H9 (cell line): ENCODE measurements around the gene CCDC82. TPM values are rescaled to one million over a fixed set of nuclear protein-coding genes. Genes with fewer than 3 reads are reported as not detected.
A peak's percentile ranks its signal among the peaks of the same experiment; 100 is the strongest.

Experiments
- DNase-seq: peaks from one replicate; pipeline ENCODE4 v3.0.0-alpha.2; 2017
- H2AFZ ChIP-seq: one replicate; pipeline ENCODE4 v1.6.1; 2013; ENCODE audit warnings: mild to moderate bottlenecking, low read length, control low read depth, moderate library complexity
- H2AK5ac ChIP-seq: 2 replicates; pipeline ENCODE4 v1.6.1; 2013; ENCODE audit warnings: low read length, control low read depth, mixed read lengths; ENCODE audit not compliant: insufficient read length
- H2BK120ac ChIP-seq: one replicate; pipeline ENCODE4 v1.6.1; 2013; ENCODE audit warnings: low read depth, mild to moderate bottlenecking, low read length, control low read depth, inconsistent platforms; ENCODE audit not compliant: poor library complexity, severe bottlenecking
- H2BK12ac ChIP-seq: 2 replicates; pipeline ENCODE4 v1.6.1; 2013; ENCODE audit warnings: low read length, control low read depth, mixed read lengths, low read depth; ENCODE audit not compliant: insufficient read length
- H2BK15ac ChIP-seq: 2 replicates; pipeline ENCODE4 v1.6.1; 2013; ENCODE audit warnings: low read depth, low read length, control low read depth
- H2BK20ac ChIP-seq: one replicate; pipeline ENCODE4 v1.6.1; 2013; ENCODE audit warnings: low read depth, mild to moderate bottlenecking, low read length, control low read depth, inconsistent platforms; ENCODE audit not compliant: poor library complexity, severe bottlenecking
- H2BK5ac ChIP-seq: 2 replicates; pipeline ENCODE4 v1.6.1; 2013; ENCODE audit warnings: low read length, control low read depth, mixed read lengths; ENCODE audit not compliant: insufficient read length
- H3K14ac ChIP-seq: 2 replicates; pipeline ENCODE4 v1.6.1; 2013; ENCODE audit warnings: low read length, control low read depth; ENCODE audit not compliant: insufficient read depth
- H3K18ac ChIP-seq: 2 replicates; pipeline ENCODE4 v1.6.1; 2013; ENCODE audit warnings: low read depth, mild to moderate bottlenecking, mixed read lengths, low read length, control low read depth; ENCODE audit not compliant: insufficient read length
- H3K23ac ChIP-seq: 2 replicates; pipeline ENCODE4 v1.6.1; 2013; ENCODE audit warnings: low read length, control low read depth, mixed read lengths, low read depth; ENCODE audit not compliant: insufficient read length
- H3K23me2 ChIP-seq: 2 replicates; pipeline ENCODE4 v1.6.1; 2013; ENCODE audit warnings: low read depth, mild to moderate bottlenecking, mixed read lengths, low read length, control low read depth; ENCODE audit not compliant: insufficient read length, poor library complexity, severe bottlenecking
- H3K27ac ChIP-seq: 2 replicates; pipeline ENCODE4 v1.5.1; 2013; ENCODE audit warnings: low read length, control low read depth, mixed read lengths, low read depth; ENCODE audit not compliant: insufficient read length
- H3K27me3 ChIP-seq: 2 replicates; pipeline ENCODE4 v1.6.1; 2013; ENCODE audit warnings: low read length, control low read depth, inconsistent platforms; ENCODE audit not compliant: insufficient read depth
- H3K4ac ChIP-seq: 2 replicates; pipeline ENCODE4 v1.6.1; 2013; ENCODE audit warnings: low read depth, mild to moderate bottlenecking, control low read depth, inconsistent platforms, low read length, moderate library complexity
- H3K4me1 ChIP-seq: 2 replicates; pipeline ENCODE4 v1.6.1; 2013; ENCODE audit warnings: low read length, control low read depth, inconsistent platforms; ENCODE audit not compliant: insufficient read depth
- H3K4me2 ChIP-seq: 2 replicates; pipeline ENCODE4 v1.6.1; 2013; ENCODE audit warnings: low read length, control low read depth, mixed read lengths; ENCODE audit not compliant: insufficient read length, insufficient read depth
- H3K56ac ChIP-seq: 2 replicates; pipeline ENCODE4 v1.6.1; 2013; ENCODE audit warnings: low read depth, mild to moderate bottlenecking, mixed read lengths, low read length, control low read depth; ENCODE audit not compliant: insufficient read length
- H3K79me1 ChIP-seq: 2 replicates; pipeline ENCODE4 v1.6.1; 2013; ENCODE audit warnings: low read depth, mild to moderate bottlenecking, moderate library complexity, low read length, control low read depth, inconsistent platforms; ENCODE audit not compliant: insufficient read depth, poor library complexity, severe bottlenecking
- H3K79me2 ChIP-seq: 2 replicates; pipeline ENCODE4 v1.6.1; 2013; ENCODE audit warnings: low read length, control low read depth, inconsistent platforms; ENCODE audit not compliant: insufficient read depth
- H3K9ac ChIP-seq: 2 replicates; pipeline ENCODE4 v1.6.1; 2013; ENCODE audit warnings: low read length, control low read depth, mixed read lengths; ENCODE audit not compliant: insufficient read length; ENCODE audit errors: extremely low read depth
- H3K9me3 ChIP-seq: one replicate; pipeline ENCODE4 v1.6.1; 2013; ENCODE audit warnings: low read depth, low read length, inconsistent platforms; ENCODE audit not compliant: control insufficient read depth
- H3T11ph ChIP-seq: one replicate; pipeline ENCODE4 v1.6.1; 2013; ENCODE audit warnings: mild to moderate bottlenecking, low read length, control low read depth, inconsistent platforms
- H4K20me1 ChIP-seq: one replicate; pipeline ENCODE4 v1.6.1; 2013; ENCODE audit not compliant: control insufficient read depth, insufficient read length, insufficient read depth
- H4K5ac ChIP-seq: 2 replicates; pipeline ENCODE4 v1.6.1; 2013; ENCODE audit warnings: low read depth, mild to moderate bottlenecking, mixed read lengths, low read length, control low read depth; ENCODE audit not compliant: insufficient read length
- H4K8ac ChIP-seq: replicated peaks from 2 replicates; pipeline ENCODE4 v1.6.1; 2013; ENCODE audit warnings: low read length, control low read depth, mixed read lengths, low read depth; ENCODE audit not compliant: insufficient read length
- H4K91ac ChIP-seq: 2 replicates; pipeline ENCODE4 v1.6.1; 2013; ENCODE audit warnings: low read depth, mild to moderate bottlenecking, moderate library complexity, mixed read lengths, low read length, control low read depth; ENCODE audit not compliant: insufficient read length
- H3K27ac Mint-ChIP-seq, 3 experiments: 2 replicates in 2 of 3; 3 replicates in 1 of 3; pipeline ENCODE4 v1.8.0; 2020 to 2021; ENCODE audit warnings: mixed read lengths in 3 of 3, mild to moderate bottlenecking in 1 of 3, moderate library complexity in 1 of 3
- H3K27me3 Mint-ChIP-seq: 2 replicates; pipeline ENCODE4 v1.8.0; 2021; ENCODE audit warnings: low read depth, mild to moderate bottlenecking, moderate library complexity, mixed read lengths
- H3K36me3 Mint-ChIP-seq, 3 experiments: 2 replicates in 2 of 3; 3 replicates in 1 of 3; pipeline ENCODE4 v1.8.0; 2020 to 2021; ENCODE audit warnings: low read depth in 3 of 3, mixed read lengths in 3 of 3; ENCODE audit not compliant: insufficient read depth in 1 of 3
- H3K4me1 Mint-ChIP-seq, 2 experiments: 2 replicates each; pipeline ENCODE4 v1.8.0; 2020; ENCODE audit warnings: mixed read lengths in 2 of 2
- H3K4me3 Mint-ChIP-seq, 2 experiments: 2 replicates in 1 of 2; 3 replicates in 1 of 2; pipeline ENCODE4 v1.8.0; 2020 to 2021; ENCODE audit warnings: mild to moderate bottlenecking in 2 of 2, mixed read lengths in 2 of 2, moderate library complexity in 1 of 2
- H3K9me3 Mint-ChIP-seq, 2 experiments: 2 replicates in 1 of 2; 3 replicates in 1 of 2; pipeline ENCODE4 v1.8.0; 2020; ENCODE audit warnings: mild to moderate bottlenecking in 2 of 2, mixed read lengths in 2 of 2, moderate library complexity in 1 of 2
- WGBS: extraction: QIAGEN DNeasy Blood & Tissue Kit; methylation state at CpG from one replicate; pipeline ENCODE4 v1.1.7; 2013; ENCODE audit warnings: missing lambda C conversion rate, low lambda C conversion rate, mixed read lengths; ENCODE audit not compliant: insufficient read length; ENCODE audit errors: extremely low coverage; 5-methylcytosine and 5-hydroxymethylcytosine counted together
- total RNA-seq: library from RNA; stranded (reverse); gene quantifications from 2 replicates; pipeline ENCODE4 v1.2.1, GENCODE V29; 2021
- TF ChIP-seq, protein P1 (sequence below): fragments of 200-600 bp; sonication (generic); conservative IDR thresholded peaks from 3 replicates; pipeline ENCODE4 v1.8.0; 2021; ENCODE audit warnings: antibody characterized with exemption, mild to moderate bottlenecking

The CCDC82 gene
- total RNA-seq, 1 experiment from 2014 or later, result 17.4 TPM

DNA sequence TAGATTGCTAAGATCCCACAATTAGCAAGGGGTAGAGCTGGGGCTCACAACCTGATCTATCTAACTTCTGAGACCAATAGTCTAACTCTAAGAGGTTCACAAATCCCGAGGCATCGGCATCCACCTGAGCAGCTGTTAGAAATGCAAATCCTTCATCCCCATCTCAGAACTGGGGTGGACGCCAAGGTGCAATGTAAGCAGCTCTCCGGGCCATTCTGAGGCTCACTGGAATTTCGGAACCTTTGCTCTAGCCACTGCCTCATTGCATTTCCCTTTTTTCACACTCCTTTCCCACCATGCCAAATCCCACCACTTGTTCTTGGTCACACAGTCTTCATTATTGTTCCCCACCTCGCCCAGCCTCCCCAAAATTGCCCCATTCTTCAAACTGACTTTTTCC is 76.5 kb downstream of the CCDC82 start:
- Histone ChIP-seq H3K27ac (no peak overlapping the region), H3K4me2 (no peak overlapping the region), H4K8ac (no peak overlapping the region), H2AFZ (no peak overlapping the region), H3K9me3 (no peaks in the 10 kb centered on the region), H2BK12ac (no peak overlapping the region), H3K23me2 (no peaks in the 10 kb centered on the region), H2BK15ac (no peak overlapping the region), H3K23ac (no peak overlapping the region), H2BK20ac (no peak overlapping the region), H4K20me1 (no peaks in the 10 kb centered on the region), H3K4me1 (peaks cover 11% of the 10 kb centered on the region), H3K14ac (no peak overlapping the region), H2BK120ac (no peak overlapping the region), H4K91ac (no peak overlapping the region), H3K79me2 (no peaks in the 10 kb centered on the region), H3K4ac (no peak overlapping the region), H3K9ac (no peak overlapping the region), H2AK5ac (no peak overlapping the region), H3K27me3 (no peaks in the 10 kb centered on the region), H3K56ac (no peak overlapping the region), H2BK5ac (no peak overlapping the region), H3K79me1 (no peaks in the 10 kb centered on the region), H3T11ph (no peak overlapping the region), H4K5ac (no peak overlapping the region), H3K18ac (no peak overlapping the region)
- Mint-ChIP-seq H3K9me3 (no peaks in the 10 kb centered on the region), H3K27ac (peak overlapping the region in 1 of 3 experiments; percentile 21; a peak in 1 of 7 replicates), H3K36me3 (no peaks in the 10 kb centered on the region; a peak in 1 of 7 replicates), H3K4me3 (no peak overlapping the region), H3K4me1 (peaks cover 45 to 51% of the 10 kb centered on the region in 2 experiments), H3K27me3 (no peaks in the 10 kb centered on the region)
- no peak for DNase-seq
- no CpG with 5 or more reads among the region's 6 CpGs for WGBS
- TF ChIP-seq, protein P1, sequence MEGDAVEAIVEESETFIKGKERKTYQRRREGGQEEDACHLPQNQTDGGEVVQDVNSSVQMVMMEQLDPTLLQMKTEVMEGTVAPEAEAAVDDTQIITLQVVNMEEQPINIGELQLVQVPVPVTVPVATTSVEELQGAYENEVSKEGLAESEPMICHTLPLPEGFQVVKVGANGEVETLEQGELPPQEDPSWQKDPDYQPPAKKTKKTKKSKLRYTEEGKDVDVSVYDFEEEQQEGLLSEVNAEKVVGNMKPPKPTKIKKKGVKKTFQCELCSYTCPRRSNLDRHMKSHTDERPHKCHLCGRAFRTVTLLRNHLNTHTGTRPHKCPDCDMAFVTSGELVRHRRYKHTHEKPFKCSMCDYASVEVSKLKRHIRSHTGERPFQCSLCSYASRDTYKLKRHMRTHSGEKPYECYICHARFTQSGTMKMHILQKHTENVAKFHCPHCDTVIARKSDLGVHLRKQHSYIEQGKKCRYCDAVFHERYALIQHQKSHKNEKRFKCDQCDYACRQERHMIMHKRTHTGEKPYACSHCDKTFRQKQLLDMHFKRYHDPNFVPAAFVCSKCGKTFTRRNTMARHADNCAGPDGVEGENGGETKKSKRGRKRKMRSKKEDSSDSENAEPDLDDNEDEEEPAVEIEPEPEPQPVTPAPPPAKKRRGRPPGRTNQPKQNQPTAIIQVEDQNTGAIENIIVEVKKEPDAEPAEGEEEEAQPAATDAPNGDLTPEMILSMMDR, result no peak
